GM12878 (cell line): ENCODE data around the gene CYYR1. TPM values are rescaled to one million over a fixed set of nuclear protein-coding genes. Genes with fewer than 3 reads are reported as not detected.

ENCODE experiments used
- ATAC-seq: fragments of 200-7000 bp; cut with Tn5 transposase; 3 replicates; pipeline ENCODE4 v1.9.1; 2020; ENCODE audit warnings: mild to moderate bottlenecking, moderate library complexity
- BruUV-seq: library from RNA; stranded (reverse); fragments of 400-500 nt; replicated peaks from 2 replicates; lab custom pipeline; 2021; lab: Mats Ljungman, UMichigan
- CTCF ChIA-PET: fragments of 300-600 bp; sonication (Branson Sonifier 250); formaldehyde crosslinking; extraction: SDS; loops from one replicate; lab custom pipeline; 2021; ENCODE audit warnings: inconsistent platforms; lab: Yijun Ruan, JAX
- POLR2A ChIA-PET: fragments of 350-600 bp; formaldehyde crosslinking; extraction: SDS; loops from one replicate; lab custom pipeline; 2021; ENCODE audit warnings: inconsistent platforms; lab: Charles Lee
- RAD21 ChIA-PET: fragments of 300-600 bp; sonication (Branson Sonifier 250); formaldehyde crosslinking; loops from one replicate; lab custom pipeline; 2023; ENCODE audit warnings: antibody characterized with exemption; ENCODE audit not compliant: unreplicated experiment; lab: Charles Lee
- SMC1A ChIA-PET: fragments of 300-600 bp; sonication (Branson Sonifier 250); formaldehyde crosslinking; loops from one replicate; lab custom pipeline; 2023; ENCODE audit not compliant: unreplicated experiment, uncharacterized antibody; lab: Charles Lee
- DNase-seq: peaks from one replicate; pipeline ENCODE4 v3.0.0-alpha.2; 2011; ENCODE audit warnings: low read depth, low spot score
- FAIRE-seq: peaks from 3 replicates; lab custom pipeline; 2011; peaks lifted over from hg19 to GRCh38; lab: Jason Lieb, UNC
- H2AFZ ChIP-seq: 2 replicates; pipeline ENCODE4 v1.6.0; 2011; ENCODE audit warnings: low read depth, low read length, control low read depth; ENCODE audit not compliant: control insufficient read depth
- H3K27ac ChIP-seq: 2 replicates; pipeline ENCODE4 v1.5.1; 2011; ENCODE audit warnings: control low read depth; ENCODE audit not compliant: control insufficient read depth, insufficient read depth
- H3K27me3 ChIP-seq, 2 experiments: replicated peaks in 1 of 2; 2 replicates each; pipeline versions ENCODE4 v1.6.0 to v1.6.1; 2011; ENCODE audit warnings: low read length in 1 of 2; ENCODE audit not compliant: control insufficient read depth in 2 of 2, insufficient read depth in 2 of 2
- H3K36me3 ChIP-seq, 2 experiments: 2 replicates each; pipeline ENCODE4 v1.5.1; 2011; ENCODE audit warnings: low read length in 1 of 2; ENCODE audit not compliant: control insufficient read depth in 2 of 2, insufficient read depth in 2 of 2
- H3K4me1 ChIP-seq: 2 replicates; pipeline ENCODE4 v1.6.1; 2011; ENCODE audit warnings: mild to moderate bottlenecking, low read length, moderate library complexity, mixed read lengths; ENCODE audit not compliant: control insufficient read depth, insufficient read depth
- H3K4me2 ChIP-seq: 2 replicates; pipeline ENCODE4 v1.6.0; 2011; ENCODE audit warnings: control low read depth; ENCODE audit not compliant: control insufficient read depth, insufficient read depth
- H3K4me3 ChIP-seq: fragments of 200-600 bp; sonication (generic); 2 replicates; pipeline ENCODE4 v1.5.1; 2016
- H3K79me2 ChIP-seq: 2 replicates; pipeline ENCODE4 v1.6.0; 2011; ENCODE audit warnings: low read length; ENCODE audit not compliant: control insufficient read depth, insufficient read depth
- H3K9ac ChIP-seq: 2 replicates; pipeline ENCODE4 v1.8.0; 2011; ENCODE audit warnings: low read length, control low read depth, mixed read lengths; ENCODE audit not compliant: control insufficient read depth, insufficient read depth
- H3K9me3 ChIP-seq: replicated peaks from 3 replicates; pipeline ENCODE4 v1.5.1; 2011; ENCODE audit warnings: mild to moderate bottlenecking, low read length; ENCODE audit not compliant: control insufficient read depth, insufficient read depth
- H4K20me1 ChIP-seq: 2 replicates; pipeline ENCODE4 v1.6.0; 2011; ENCODE audit not compliant: control insufficient read depth, insufficient read depth
- ASH2L ChIP-seq: fragments of 300-600, 200-600 bp; sonication (generic); IDR thresholded peaks from 2 replicates; pipeline ENCODE4 v1.6.1; 2017; ENCODE audit warnings: low read depth, mild to moderate bottlenecking, borderline replicate concordance
- ATF2 ChIP-seq: IDR thresholded peaks from 2 replicates; pipeline ENCODE4 v1.6.1; 2012; ENCODE audit warnings: low read length, inconsistent platforms
- BCL11A ChIP-seq: IDR thresholded peaks from 2 replicates; pipeline ENCODE4 v1.6.1; 2011; ENCODE audit warnings: low read depth, low read length
- BCLAF1 ChIP-seq: fragments of 450-650 bp; IDR thresholded peaks from 2 replicates; pipeline ENCODE4 v1.6.1; 2017; ENCODE audit warnings: antibody characterized with exemption, mild to moderate bottlenecking, moderate library complexity
- BMI1 ChIP-seq: fragments of 450-650 bp; IDR thresholded peaks from 2 replicates; pipeline ENCODE4 v1.6.1; 2016; ENCODE audit warnings: mild to moderate bottlenecking, moderate library complexity, borderline replicate concordance
- E2F4 ChIP-seq: IDR thresholded peaks from 2 replicates; pipeline ENCODE4 v1.6.1; 2012; ENCODE audit warnings: low read depth, low read length, improper control_type of control experiment
- ESRRA ChIP-seq: IDR thresholded peaks from 2 replicates; pipeline ENCODE4 v1.6.1; 2012; ENCODE audit warnings: mild to moderate bottlenecking, low read length, improper control_type of control experiment
- MLLT1 ChIP-seq: fragments of 450-650 bp; IDR thresholded peaks from 2 replicates; pipeline ENCODE4 v1.6.1; 2016; ENCODE audit warnings: mild to moderate bottlenecking
- SPI1 ChIP-seq: IDR thresholded peaks from 2 replicates; pipeline ENCODE4 v1.6.1; 2011; ENCODE audit warnings: low read depth, mild to moderate bottlenecking, low read length, moderate library complexity, borderline replicate concordance; ENCODE audit not compliant: insufficient read depth
- SREBF1 ChIP-seq: IDR thresholded peaks from 2 replicates; pipeline ENCODE4 v1.6.1; 2012; ENCODE audit warnings: mild to moderate bottlenecking, low read length
- TARDBP ChIP-seq: IDR thresholded peaks from 2 replicates; pipeline ENCODE4 v1.6.1; 2016; ENCODE audit warnings: borderline replicate concordance
- WGBS: methylation state at CpG from one replicate; pipeline ENCODE4 v1.1.6; 2016; ENCODE audit warnings: low lambda C conversion rate; ENCODE audit not compliant: insufficient replicate concordance, insufficient coverage; ENCODE audit errors: missing lambda C conversion rate; 5-methylcytosine and 5-hydroxymethylcytosine counted together
- in situ Hi-C: fragments of 300-500 bp; cut with MboI; formaldehyde crosslinking; loops from 9 replicates; pipeline ENCODE4 v1.14.3; 2018; ENCODE audit warnings: mixed read lengths
- intact Hi-C: fragments of 100-400 bp; cut with micrococcal nuclease; formaldehyde crosslinking; loops from one replicate; pipeline ENCODE4 v1.14.2; 2022; ENCODE audit not compliant: unreplicated experiment
- polyA plus RNA-seq, 11 experiments: library from polyadenylated mRNA; depleted of rRNA in 4 of 11; unstranded in 6 of 11; stranded (reverse) in 5 of 11; fragments of >200 nt; fragmentation: Nextera tagmentation in 4 of 11; fragmentation: Illumina TruSeq in 1 of 11; extraction: Ambion mirVana in 4 of 11; extraction: Trizol in 1 of 11; gene quantifications; 1 replicate in 1 of 11; 2 replicates in 10 of 11; pipeline versions ENCODE4 v1.2.1 to v1.2.3, GENCODE V29; 2011 to 2016; ENCODE audit warnings: inconsistent platforms in 2 of 11, missing spikeins in 2 of 11, low read depth in 1 of 11
- total RNA-seq, 4 experiments: library from RNA; depleted of rRNA in 3 of 4; stranded (reverse); fragments of >200 nt in 3 of 4; fragmentation: Illumina TruSeq in 1 of 4; extraction: Trizol in 1 of 4; gene quantifications; 2 replicates each; pipeline versions ENCODE4 v1.2.1 to v1.2.3, GENCODE V29; 2013 to 2021

CYYR1 gene
- total and polyA plus RNA-seq, 10 of the 15 experiments (the other 5 are each of a cell fraction or from before 2014, with no cell fraction given) = 0.11 to 0.13 TPM; not detected in 8

- no peaks in the 10 kb centered on the region for H3K27me3 ChIP-seq
- no peaks in the 10 kb centered on the region for H3K36me3 ChIP-seq
- intact Hi-C loops (no loop called here), in situ Hi-C loops (no loop called here)
- 22% methylated on average over 3 of the region's 3 CpGs for WGBS
- POLR2A ChIA-PET = no interaction called here
- no peak for FAIRE-seq
- no peak for DNase-seq
- no peak overlapping the region for H3K9ac ChIP-seq
- TF ChIP-seq E2F4 = no peak
- no peak overlapping the region for H3K4me3 ChIP-seq
- no peaks in the 10 kb centered on the region for H4K20me1 ChIP-seq
- RAD21 ChIA-PET = no interaction called here
- H2AFZ ChIP-seq = no peak overlapping the region
- SMC1A ChIA-PET = no interaction called here
- CTCF ChIA-PET = no interaction called here
- H3K79me2 ChIP-seq = no peaks in the 10 kb centered on the region
- no TSS peak for BruUV-seq
- no peaks in the 10 kb centered on the region for H3K9me3 ChIP-seq
- H3K4me1 ChIP-seq = no peaks in the 10 kb centered on the region
- no peak for ATAC-seq
- H3K4me2 ChIP-seq = no peak overlapping the region
- no peak overlapping the region for H3K27ac ChIP-seq
Measured at GRCh38 chr21:26425576-26425975, 147.5 kb downstream of the CYYR1 start.

GRCh38 chr21:26423511-26423910, 149.6 kb downstream of the CYYR1 start:
- no peaks in the 10 kb centered on the region for H4K20me1 ChIP-seq
- no peaks in the 10 kb centered on the region for H3K9me3 ChIP-seq
- no peaks in the 10 kb centered on the region for H3K27me3 ChIP-seq
- DNase-seq = no peak
- POLR2A ChIA-PET = no interaction called here
- no peak overlapping the region for H3K4me3 ChIP-seq
- SMC1A ChIA-PET = no interaction called here
- RAD21 ChIA-PET = no interaction called here
- H3K9ac ChIP-seq = no peak overlapping the region
- CTCF ChIA-PET = no interaction called here
- no peak overlapping the region for H3K4me2 ChIP-seq
- 27% methylated on average over 6 of the region's 6 CpGs for WGBS
- no peaks in the 10 kb centered on the region for H3K4me1 ChIP-seq
- H3K79me2 ChIP-seq = no peaks in the 10 kb centered on the region
- no peaks in the 10 kb centered on the region for H3K36me3 ChIP-seq
- BruUV-seq = no TSS peak
- intact Hi-C loops = no loop called here
- in situ Hi-C loops = no loop called here
- H2AFZ ChIP-seq = no peak overlapping the region
- no peak for ATAC-seq
- no peak overlapping the region for H3K27ac ChIP-seq
- no peak for FAIRE-seq
- TF ChIP-seq ESRRA (no peak), SREBF1 (no peak), ATF2 (no peak), ASH2L (no peak), BMI1 (no peak), MLLT1 (no peak), TARDBP (no peak), BCLAF1 (no peak), SPI1 (no peak), BCL11A (no peak)
